ENCODE results near the gene TRPV4.
"Not testable (repeated sequence)": the region's sequence is repeated elsewhere in the genome, so short reads cannot be mapped to it uniquely, and the experiment has no call there.

TRPV4 gene

GRCh38 chr12:109858764-109859163 lies 25.6 kb upstream of the TRPV4 start:
- DNase-seq: no peak

GRCh38 chr12:109857715-109858114 lies 24.5 kb upstream of the TRPV4 start:
- DNase-seq: no peak

GRCh38 chr12:109855377-109855776 lies 22.2 kb upstream of the TRPV4 start:
- DNase-seq: no peak

GRCh38 chr12:109850518-109850917 lies 17.3 kb upstream of the TRPV4 start:
- not testable (repeated sequence) for DNase-seq

GRCh38 chr12:109847142-109847735 lies 14.0 kb upstream of the TRPV4 start:
- no peak for DNase-seq

- DNase-seq: no peak
Observed at GRCh38 chr12:109845824-109846205, 12.6 kb upstream of the TRPV4 start.

- DNase-seq: peak in 1 of 2 experiments; percentile 25
Observed at GRCh38 chr12:109844983-109845823, 12.0 kb upstream of the TRPV4 start.

GRCh38 chr12:109844091-109844490 lies 10.9 kb upstream of the TRPV4 start:
- DNase-seq: no peak

- no peak for DNase-seq
Observed at GRCh38 chr12:109842021-109842420, 8.8 kb upstream of the TRPV4 start.

GRCh38 chr12:109841356-109841755 lies 8.2 kb upstream of the TRPV4 start:
- DNase-seq: no peak

GRCh38 chr12:109840305-109841074 lies 7.3 kb upstream of the TRPV4 start:
- DNase-seq: no peak

- no peak for DNase-seq
Observed at GRCh38 chr12:109839444-109839843, 6.2 kb upstream of the TRPV4 start.

GRCh38 chr12:109836916-109837315 lies 3.7 kb upstream of the TRPV4 start:
- DNase-seq: no peak

- DNase-seq: no peak
Observed at GRCh38 chr12:109835827-109836226, 2.6 kb upstream of the TRPV4 start.

- DNase-seq: no peak
Observed at GRCh38 chr12:109832541-109833306, 474 bp downstream of the TRPV4 start.

- DNase-seq: no peak
Observed at GRCh38 chr12:109831929-109832328, 1.3 kb downstream of the TRPV4 start.

GRCh38 chr12:109831365-109831764 lies 1.8 kb downstream of the TRPV4 start:
- no peak for DNase-seq

- no peak for DNase-seq
Observed at GRCh38 chr12:109830718-109831117, 2.5 kb downstream of the TRPV4 start.

GRCh38 chr12:109830267-109830666 lies 2.9 kb downstream of the TRPV4 start:
- DNase-seq: no peak

GRCh38 chr12:109829667-109830066 lies 3.5 kb downstream of the TRPV4 start:
- DNase-seq: no peak

- no peak for DNase-seq
Observed at GRCh38 chr12:109828754-109829511, 4.3 kb downstream of the TRPV4 start.

Data from cerebellar nuclear complex (tissue), 1 donor.